ENCODE measurements around the gene BAHCC1. TPM values are rescaled to one million over a fixed set of nuclear protein-coding genes. Genes with fewer than 3 reads are reported as not detected.

The BAHCC1 gene
- total RNA-seq, 1 experiment from 2014 or later = 33.7 TPM

DNA sequence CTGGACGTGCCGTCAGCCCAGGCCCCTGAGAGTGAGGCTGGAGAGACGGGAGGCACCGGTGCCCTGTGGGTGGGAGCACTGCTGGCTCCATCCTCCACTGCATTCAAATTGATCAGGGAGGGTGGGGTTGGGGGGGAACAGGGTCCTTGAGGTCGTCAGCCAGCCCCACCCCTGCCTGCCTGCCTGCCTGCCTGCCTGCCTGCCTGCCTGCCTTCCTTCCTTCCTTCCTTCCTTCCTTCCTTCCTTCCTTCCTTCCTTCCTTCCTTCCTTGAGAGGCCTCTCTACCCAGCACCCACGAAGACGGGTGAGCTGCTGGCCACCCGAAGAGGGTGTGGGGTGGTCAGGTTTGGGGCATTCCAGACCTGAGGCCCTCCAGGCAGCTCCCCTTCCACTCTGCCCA, 16.0 kb downstream of the BAHCC1 start:
- POLR2A ChIA-PET (ENCODE audit: unreplicated experiment) = no interaction called here

DNA sequence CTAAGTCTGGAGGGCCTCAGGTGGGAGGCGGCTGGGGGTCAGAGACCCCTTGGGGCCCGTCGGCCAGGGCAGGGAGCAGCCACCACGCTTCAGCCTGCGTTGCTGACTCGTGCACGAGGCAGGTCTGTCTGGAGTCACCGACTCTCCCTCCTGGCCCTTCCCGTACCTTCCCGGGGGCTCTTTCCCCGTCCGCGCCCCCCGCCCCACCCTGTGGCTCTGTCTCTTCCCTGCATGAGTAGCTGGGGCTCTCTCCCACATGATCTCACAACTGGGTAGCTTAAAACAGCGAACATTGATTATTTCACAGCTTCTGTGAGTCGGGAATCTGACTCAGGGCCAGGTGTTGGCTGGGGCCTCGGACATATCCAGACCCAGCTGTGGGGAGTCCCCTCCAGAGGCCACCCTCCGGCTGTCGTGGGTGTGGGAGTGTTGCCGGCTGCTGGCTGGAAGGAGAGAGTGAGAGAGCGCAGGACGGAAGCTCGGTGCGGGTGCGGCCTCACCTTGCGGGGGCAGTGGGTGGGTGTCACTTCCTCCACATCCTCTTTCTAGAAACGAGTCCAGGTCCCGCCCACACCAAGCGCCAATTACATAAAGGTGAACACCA, 17.3 kb downstream of the BAHCC1 start:
- Histone ChIP-seq H3K4me2 (no peak overlapping the region), H3K27me3 (ENCODE audit: insufficient read depth, low read depth) (no peaks in the 10 kb centered on the region), H3K9me2 (ENCODE audit: insufficient read depth) (no peaks in the 10 kb centered on the region), H3K4me1 (replicated peaks; ENCODE audit: insufficient read depth) (no peaks in the 10 kb centered on the region), H2AFZ (no peak overlapping the region), H3K36me3 (ENCODE audit: low read depth) (no peaks in the 10 kb centered on the region), H3K79me2 (ENCODE audit: low read depth) (no peaks in the 10 kb centered on the region), H3F3A (ENCODE audit: insufficient read depth, low read depth) (no peaks in the 10 kb centered on the region), H3K9me3 (ENCODE audit: insufficient read depth, low read depth) (no peaks in the 10 kb centered on the region), H4K20me1 (ENCODE audit: insufficient read depth) (no peaks in the 10 kb centered on the region), H3K27ac (no peak overlapping the region), H3K4me3 (no peak overlapping the region)
- POLR2A ChIA-PET (ENCODE audit: unreplicated experiment) = no interaction called here
- DNase-seq = no peak
- TF ChIP-seq, protein P1, sequence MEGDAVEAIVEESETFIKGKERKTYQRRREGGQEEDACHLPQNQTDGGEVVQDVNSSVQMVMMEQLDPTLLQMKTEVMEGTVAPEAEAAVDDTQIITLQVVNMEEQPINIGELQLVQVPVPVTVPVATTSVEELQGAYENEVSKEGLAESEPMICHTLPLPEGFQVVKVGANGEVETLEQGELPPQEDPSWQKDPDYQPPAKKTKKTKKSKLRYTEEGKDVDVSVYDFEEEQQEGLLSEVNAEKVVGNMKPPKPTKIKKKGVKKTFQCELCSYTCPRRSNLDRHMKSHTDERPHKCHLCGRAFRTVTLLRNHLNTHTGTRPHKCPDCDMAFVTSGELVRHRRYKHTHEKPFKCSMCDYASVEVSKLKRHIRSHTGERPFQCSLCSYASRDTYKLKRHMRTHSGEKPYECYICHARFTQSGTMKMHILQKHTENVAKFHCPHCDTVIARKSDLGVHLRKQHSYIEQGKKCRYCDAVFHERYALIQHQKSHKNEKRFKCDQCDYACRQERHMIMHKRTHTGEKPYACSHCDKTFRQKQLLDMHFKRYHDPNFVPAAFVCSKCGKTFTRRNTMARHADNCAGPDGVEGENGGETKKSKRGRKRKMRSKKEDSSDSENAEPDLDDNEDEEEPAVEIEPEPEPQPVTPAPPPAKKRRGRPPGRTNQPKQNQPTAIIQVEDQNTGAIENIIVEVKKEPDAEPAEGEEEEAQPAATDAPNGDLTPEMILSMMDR (conservative IDR thresholded peaks at IDR 0.05) = no peak
- no peak for TF ChIP-seq EZH2 (IDR thresholded peaks at IDR 0.05; ENCODE audit: low read depth)
- CTCF ChIA-PET = no interaction called here
- intact Hi-C loops (cut with micrococcal nuclease; ENCODE audit: unreplicated experiment) = no loop called here
- no TSS peak for BruUV-seq (replicated peaks)

More for the DNA sequence above, 16.0 kb downstream of the BAHCC1 start:
- H3K27me3 ChIP-seq (ENCODE audit: insufficient read depth, low read depth) = no peaks in the 10 kb centered on the region
- H3K4me2 ChIP-seq = no peak overlapping the region
- H3K9me3 ChIP-seq (ENCODE audit: insufficient read depth, low read depth) = no peaks in the 10 kb centered on the region
- H3K4me1 ChIP-seq (replicated peaks; ENCODE audit: insufficient read depth) = no peaks in the 10 kb centered on the region
- H3K36me3 ChIP-seq (ENCODE audit: low read depth) = no peaks in the 10 kb centered on the region
- H4K20me1 ChIP-seq (ENCODE audit: insufficient read depth) = no peaks in the 10 kb centered on the region
- no peaks in the 10 kb centered on the region for H3K9me2 ChIP-seq (ENCODE audit: insufficient read depth)
- no peaks in the 10 kb centered on the region for H3K79me2 ChIP-seq (ENCODE audit: low read depth)
- TF ChIP-seq, protein P1 (conservative IDR thresholded peaks at IDR 0.05) = no peak
- TF ChIP-seq EZH2 (IDR thresholded peaks at IDR 0.05; ENCODE audit: low read depth) = no peak
- no peak overlapping the region for H3K27ac ChIP-seq
- DNase-seq = no peak
- CTCF ChIA-PET = no interaction called here
- no TSS peak for BruUV-seq (replicated peaks)
- H2AFZ ChIP-seq = no peak overlapping the region
- H3F3A ChIP-seq (ENCODE audit: insufficient read depth, low read depth) = no peaks in the 10 kb centered on the region
- intact Hi-C loops (cut with micrococcal nuclease; ENCODE audit: unreplicated experiment) = no loop called here
- H3K4me3 ChIP-seq = no peak overlapping the region

DNA sequence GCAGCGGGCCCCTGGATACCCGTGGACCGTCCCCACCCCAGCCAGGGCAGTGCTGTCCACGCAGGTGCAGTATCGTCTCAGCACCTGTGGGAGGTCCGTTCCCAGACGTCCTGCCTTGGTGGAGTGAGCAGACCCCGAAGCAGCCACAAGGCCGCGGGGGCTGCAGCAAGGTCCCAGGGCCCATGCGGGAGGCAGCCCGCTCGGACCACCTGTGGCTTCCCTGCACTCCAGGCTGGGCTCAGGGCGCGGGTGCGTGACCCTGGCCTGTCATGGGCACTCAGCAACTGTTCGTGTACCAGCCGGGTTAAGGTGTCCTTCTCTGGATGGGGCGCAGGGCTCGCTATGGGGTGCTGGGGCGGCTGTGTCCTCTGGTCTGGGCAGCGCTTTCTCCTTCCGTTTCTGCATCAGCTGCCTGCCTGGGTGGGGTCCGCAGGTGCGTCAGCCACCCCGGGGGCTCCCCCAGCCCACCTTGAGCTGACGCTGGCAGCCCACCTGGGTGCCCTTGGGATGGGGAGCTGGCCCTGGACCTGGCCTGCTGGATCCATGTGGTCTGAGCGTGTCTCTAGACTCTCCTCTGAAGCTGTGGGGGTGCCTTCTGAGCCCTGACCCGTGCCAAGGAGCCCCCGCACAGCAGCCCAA, 18.4 kb downstream of the BAHCC1 start:
- Histone ChIP-seq H2AFZ (no peak overlapping the region), H3F3A (ENCODE audit: insufficient read depth, low read depth) (peaks cover 5% of the 10 kb centered on the region; the same call in 1 of the 2 replicates), H3K9me3 (ENCODE audit: insufficient read depth, low read depth) (no peaks in the 10 kb centered on the region), H3K4me3 (no peak overlapping the region), H3K4me1 (replicated peaks; ENCODE audit: insufficient read depth) (no peaks in the 10 kb centered on the region), H3K27ac (no peak overlapping the region), H3K36me3 (ENCODE audit: low read depth) (no peaks in the 10 kb centered on the region), H4K20me1 (ENCODE audit: insufficient read depth) (no peaks in the 10 kb centered on the region), H3K27me3 (ENCODE audit: insufficient read depth, low read depth) (no peaks in the 10 kb centered on the region), H3K79me2 (ENCODE audit: low read depth) (no peaks in the 10 kb centered on the region), H3K9me2 (ENCODE audit: insufficient read depth) (no peaks in the 10 kb centered on the region), H3K4me2 (no peak overlapping the region)
- no TSS peak for BruUV-seq (replicated peaks)
- TF ChIP-seq, protein P1 (conservative IDR thresholded peaks at IDR 0.05) = no peak
- TF ChIP-seq EZH2 (IDR thresholded peaks at IDR 0.05; ENCODE audit: low read depth) = no peak
- CTCF ChIA-PET = no interaction called here
- intact Hi-C loops (cut with micrococcal nuclease; ENCODE audit: unreplicated experiment) = no loop called here
- POLR2A ChIA-PET (ENCODE audit: unreplicated experiment) = no interaction called here
- no peak for DNase-seq
